Spinal cord (tissue), 10 donors: ENCODE data around the gene ELAPOR2. TPM values are rescaled to one million over a fixed set of nuclear protein-coding genes. Genes with fewer than 3 reads are reported as not detected.

ENCODE experiments used
- DNase-seq, 6 donors: peaks; one replicate each; pipeline versions ENCODE4 v3.0.0 to v3.0.0-alpha.2; 2013 to 2015; ENCODE audit warnings: low spot score in 6 of 6, low read depth in 4 of 6
- H3K27ac ChIP-seq: one replicate; pipeline ENCODE4 v1.5.1; 2013; ENCODE audit warnings: low read depth, low read length, control low read depth
- H3K27me3 ChIP-seq: one replicate; pipeline ENCODE4 v1.6.1; 2013; ENCODE audit warnings: low read length; ENCODE audit not compliant: control insufficient read depth, insufficient read depth
- H3K36me3 ChIP-seq: one replicate; pipeline ENCODE4 v1.6.1; 2013; ENCODE audit warnings: low read length; ENCODE audit not compliant: control insufficient read depth, insufficient read depth
- H3K4me1 ChIP-seq: one replicate; pipeline ENCODE4 v1.6.1; 2013; ENCODE audit warnings: low read length; ENCODE audit not compliant: control insufficient read depth, insufficient read depth
- H3K4me3 ChIP-seq: one replicate; pipeline ENCODE4 v1.5.1; 2013; ENCODE audit warnings: low read depth, low read length, control low read depth
- H3K9me3 ChIP-seq: one replicate; pipeline ENCODE4 v1.6.1; 2013; ENCODE audit warnings: low read length; ENCODE audit not compliant: control insufficient read depth, insufficient read depth
- WGBS: methylation state at CpG from one replicate; pipeline ENCODE4 v1.1.5; 2013; ENCODE audit warnings: missing lambda C conversion rate; ENCODE audit not compliant: insufficient coverage; 5-methylcytosine and 5-hydroxymethylcytosine counted together
- polyA plus RNA-seq, 2 donors: library from polyadenylated mRNA; unstranded; fragments of 120-200 nt; gene quantifications; one replicate each; pipeline ENCODE4 v1.2.1, GENCODE V29; 2013; ENCODE audit not compliant: insufficient read length in 2 of 2
- total RNA-seq, 2 donors: library from RNA; depleted of rRNA in 1 of 2; stranded (reverse); fragments of 120-200 nt in 1 of 2; fragments of >200 nt in 1 of 2; gene quantifications; one replicate each; pipeline versions ENCODE4 v1.2.3 to v1.2.4, GENCODE V29; 2013 to 2014
- donor health status: healthy.

Gene ELAPOR2
- total and polyA plus RNA-seq, 4 donors: 31.8 to 77.1 (median 43.2) TPM

- H3K27me3 ChIP-seq: no peaks in the 10 kb centered on the region
- no peaks in the 10 kb centered on the region for H3K9me3 ChIP-seq
- WGBS: 18% methylated on average over 1 of the region's 1 CpG
- no peaks in the 10 kb centered on the region for H3K36me3 ChIP-seq
- no peak overlapping the region for H3K27ac ChIP-seq
- no peaks in the 10 kb centered on the region for H3K4me1 ChIP-seq
- DNase-seq: no peak
- H3K4me3 ChIP-seq: no peak overlapping the region
Measured at GRCh38 chr7:87028636-87029035, 30.8 kb downstream of the ELAPOR2 start.

GRCh38 chr7:87027900-87028299 lies 31.6 kb downstream of the ELAPOR2 start:
- no peaks in the 10 kb centered on the region for H3K36me3 ChIP-seq
- no peaks in the 10 kb centered on the region for H3K4me1 ChIP-seq
- no peaks in the 10 kb centered on the region for H3K9me3 ChIP-seq
- no peaks in the 10 kb centered on the region for H3K27me3 ChIP-seq
- no peak overlapping the region for H3K4me3 ChIP-seq
- no peak for DNase-seq
- no peak overlapping the region for H3K27ac ChIP-seq

- no peak for DNase-seq
- WGBS: no CpG with 5 or more reads among the region's 2 CpGs
- Histone ChIP-seq H3K36me3 (no peaks in the 10 kb centered on the region), H3K27me3 (no peaks in the 10 kb centered on the region), H3K4me3 (no peak overlapping the region), H3K4me1 (no peaks in the 10 kb centered on the region), H3K27ac (no peak overlapping the region), H3K9me3 (no peaks in the 10 kb centered on the region)
Measured at GRCh38 chr7:87021285-87021684, 38.2 kb downstream of the ELAPOR2 start.

GRCh38 chr7:87016606-87017005 lies 42.8 kb downstream of the ELAPOR2 start:
- no peak for DNase-seq
- no peak overlapping the region for H3K27ac ChIP-seq
- WGBS: no CpG with 5 or more reads among the region's 4 CpGs
- H3K4me3 ChIP-seq: no peak overlapping the region
- no peaks in the 10 kb centered on the region for H3K27me3 ChIP-seq
- no peaks in the 10 kb centered on the region for H3K9me3 ChIP-seq
- H3K36me3 ChIP-seq: no peaks in the 10 kb centered on the region
- no peaks in the 10 kb centered on the region for H3K4me1 ChIP-seq

- no peaks in the 10 kb centered on the region for H3K36me3 ChIP-seq
- H3K4me3 ChIP-seq: no peak overlapping the region
- H3K4me1 ChIP-seq: no peaks in the 10 kb centered on the region
- no peak overlapping the region for H3K27ac ChIP-seq
- no CpG with 5 or more reads among the region's 2 CpGs for WGBS
- H3K27me3 ChIP-seq: no peaks in the 10 kb centered on the region
- DNase-seq: no peak
- no peaks in the 10 kb centered on the region for H3K9me3 ChIP-seq
Measured at GRCh38 chr7:87013840-87014190, 45.6 kb downstream of the ELAPOR2 start.

GRCh38 chr7:87013136-87013839 lies 46.2 kb downstream of the ELAPOR2 start:
- Histone ChIP-seq H3K36me3 (no peaks in the 10 kb centered on the region), H3K4me1 (no peaks in the 10 kb centered on the region), H3K4me3 (no peak overlapping the region), H3K9me3 (no peaks in the 10 kb centered on the region), H3K27me3 (no peaks in the 10 kb centered on the region), H3K27ac (no peak overlapping the region)
- no peak for DNase-seq
- no CpG with 5 or more reads among the region's 3 CpGs for WGBS

Other genes with a start within 250 kb of the ELAPOR2 start
- 100 to 1,000 TPM; 142 to 165 TPM for gene DMTF1, start 92.8 kb upstream of the ELAPOR2 start, total RNA-seq
- 100 to 1,000 TPM; 131 to 140 TPM for gene DMTF1, start 92.8 kb upstream of the ELAPOR2 start, polyA plus RNA-seq
- gene TMEM243, start 160.1 kb upstream of the ELAPOR2 start, total RNA-seq: 10 to 100 TPM; 17.4 to 20.9 TPM
- 10 to 100 TPM; 17.9 to 19.1 TPM for gene TMEM243, start 160.1 kb upstream of the ELAPOR2 start, polyA plus RNA-seq